ENCODE data around the gene STH. TPM values are rescaled to one million over a fixed set of nuclear protein-coding genes. Genes with fewer than 3 reads are reported as not detected.
"Not testable (repeated sequence)": the region's sequence is repeated elsewhere in the genome, so short reads cannot be mapped to it uniquely, and the experiment has no call there.

Gene STH
- total RNA-seq, 4 donors from 2014 or later: not detected

DNA sequence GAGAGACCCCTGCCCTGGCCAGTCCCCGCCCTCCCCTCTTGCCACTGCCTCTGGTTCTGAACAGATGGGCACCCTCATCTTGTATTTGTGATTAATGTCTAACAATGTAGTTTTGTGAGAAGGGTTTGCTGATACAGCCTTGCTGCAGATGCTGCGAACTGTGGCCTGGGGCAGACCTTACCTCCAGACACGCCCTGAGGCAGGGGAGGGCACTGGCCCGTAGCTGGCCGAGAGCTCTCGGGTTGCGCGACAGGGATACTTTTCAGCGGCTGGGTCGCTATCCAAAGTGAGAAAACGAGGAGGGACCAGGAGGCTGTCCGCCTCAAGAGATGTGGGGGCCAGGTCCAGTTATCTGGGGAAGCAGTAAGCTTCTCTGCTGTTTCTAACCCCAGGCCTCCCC lies 21.9 kb downstream of the STH start:
- TF ChIP-seq, protein P1, sequence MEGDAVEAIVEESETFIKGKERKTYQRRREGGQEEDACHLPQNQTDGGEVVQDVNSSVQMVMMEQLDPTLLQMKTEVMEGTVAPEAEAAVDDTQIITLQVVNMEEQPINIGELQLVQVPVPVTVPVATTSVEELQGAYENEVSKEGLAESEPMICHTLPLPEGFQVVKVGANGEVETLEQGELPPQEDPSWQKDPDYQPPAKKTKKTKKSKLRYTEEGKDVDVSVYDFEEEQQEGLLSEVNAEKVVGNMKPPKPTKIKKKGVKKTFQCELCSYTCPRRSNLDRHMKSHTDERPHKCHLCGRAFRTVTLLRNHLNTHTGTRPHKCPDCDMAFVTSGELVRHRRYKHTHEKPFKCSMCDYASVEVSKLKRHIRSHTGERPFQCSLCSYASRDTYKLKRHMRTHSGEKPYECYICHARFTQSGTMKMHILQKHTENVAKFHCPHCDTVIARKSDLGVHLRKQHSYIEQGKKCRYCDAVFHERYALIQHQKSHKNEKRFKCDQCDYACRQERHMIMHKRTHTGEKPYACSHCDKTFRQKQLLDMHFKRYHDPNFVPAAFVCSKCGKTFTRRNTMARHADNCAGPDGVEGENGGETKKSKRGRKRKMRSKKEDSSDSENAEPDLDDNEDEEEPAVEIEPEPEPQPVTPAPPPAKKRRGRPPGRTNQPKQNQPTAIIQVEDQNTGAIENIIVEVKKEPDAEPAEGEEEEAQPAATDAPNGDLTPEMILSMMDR (IDR thresholded peaks at IDR 0.05): no peak
- no peak for TF ChIP-seq POLR2A (IDR thresholded peaks at IDR 0.05)
- no peak for DNase-seq
- WGBS, 2 donors: 87 to 92% methylated on average over 3 to 5 of the region's 12 CpGs
- Histone ChIP-seq H3K27ac (peak overlapping the region in 1 of 4 donors; percentile 42), H3K36me3 (peaks cover 0 to 49% (median under 1%) of the 10 kb centered on the region in 3 donors), H3K9me3 (no peaks in the 10 kb centered on the region), H3K4me1 (peaks cover 0 to 17% (median 0%) of the 10 kb centered on the region in 3 donors), H3K4me3 (no peak overlapping the region), H3K27me3 (no peaks in the 10 kb centered on the region)
- intact Hi-C loops (cut with DNase I): no loop called here

DNA sequence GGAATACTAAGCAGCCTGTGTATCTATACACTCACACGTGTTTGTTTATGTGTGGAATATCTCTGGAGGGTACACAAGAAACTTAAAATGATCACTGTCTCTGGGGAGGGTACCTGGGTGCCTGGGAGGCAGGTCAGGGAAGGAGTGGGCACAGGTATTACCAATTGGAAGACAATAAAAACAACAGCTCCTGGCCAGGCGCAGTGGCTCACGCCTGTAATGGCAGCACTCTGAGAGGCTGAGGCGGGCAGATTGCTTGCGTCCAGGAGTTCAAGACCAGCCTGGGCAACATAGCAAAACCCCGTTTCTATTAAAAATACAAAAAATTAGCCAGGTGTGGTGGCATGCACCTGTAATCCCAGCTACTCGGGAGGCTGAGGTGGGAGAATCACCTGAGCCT lies 24.3 kb downstream of the STH start:
- WGBS, 2 donors: 67 to 88% methylated on average over 1 to 7 of the region's 7 CpGs
- H3K4me3 ChIP-seq; H3K27ac ChIP-seq; intact Hi-C loops (cut with DNase I); DNase-seq; H3K9me3 ChIP-seq; H3K27me3 ChIP-seq: not testable (repeated sequence)
- Histone ChIP-seq H3K4me1 (peaks cover 0 to 24% (median 0%) of the 10 kb centered on the region in 3 donors), H3K36me3 (peaks cover 7 to 73% (median 10%) of the 10 kb centered on the region in 3 donors)

DNA sequence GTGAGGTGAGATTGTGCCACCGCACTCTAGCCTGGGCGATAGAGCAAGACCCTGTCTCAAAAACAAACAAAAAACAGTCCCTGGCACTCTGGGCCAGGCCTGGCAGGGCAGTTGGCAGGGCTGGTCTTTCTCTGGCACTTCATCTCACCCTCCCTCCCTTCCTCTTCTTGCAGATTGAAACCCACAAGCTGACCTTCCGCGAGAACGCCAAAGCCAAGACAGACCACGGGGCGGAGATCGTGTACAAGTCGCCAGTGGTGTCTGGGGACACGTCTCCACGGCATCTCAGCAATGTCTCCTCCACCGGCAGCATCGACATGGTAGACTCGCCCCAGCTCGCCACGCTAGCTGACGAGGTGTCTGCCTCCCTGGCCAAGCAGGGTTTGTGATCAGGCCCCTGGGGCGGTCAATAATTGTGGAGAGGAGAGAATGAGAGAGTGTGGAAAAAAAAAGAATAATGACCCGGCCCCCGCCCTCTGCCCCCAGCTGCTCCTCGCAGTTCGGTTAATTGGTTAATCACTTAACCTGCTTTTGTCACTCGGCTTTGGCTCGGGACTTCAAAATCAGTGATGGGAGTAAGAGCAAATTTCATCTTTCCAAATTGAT lies 24.8 kb downstream of the STH start:
- TF ChIP-seq, protein P1 (IDR thresholded peaks at IDR 0.05): no peak
- TF ChIP-seq POLR2A (IDR thresholded peaks at IDR 0.05): no peak
- Histone ChIP-seq H3K4me1 (peaks cover 0 to 29% (median 0%) of the 10 kb centered on the region in 3 donors), H3K9me3 (no peaks in the 10 kb centered on the region), H3K4me3 (no peak overlapping the region), H3K27me3 (no peaks in the 10 kb centered on the region), H3K27ac (no peak overlapping the region), H3K36me3 (peaks cover 7 to 78% (median 13%) of the 10 kb centered on the region in 3 donors)
- WGBS, 2 donors: 83 to 87% methylated on average over 13 to 17 of the region's 24 CpGs
- intact Hi-C loops (cut with DNase I): no loop called here
- no peak for DNase-seq

DNA sequence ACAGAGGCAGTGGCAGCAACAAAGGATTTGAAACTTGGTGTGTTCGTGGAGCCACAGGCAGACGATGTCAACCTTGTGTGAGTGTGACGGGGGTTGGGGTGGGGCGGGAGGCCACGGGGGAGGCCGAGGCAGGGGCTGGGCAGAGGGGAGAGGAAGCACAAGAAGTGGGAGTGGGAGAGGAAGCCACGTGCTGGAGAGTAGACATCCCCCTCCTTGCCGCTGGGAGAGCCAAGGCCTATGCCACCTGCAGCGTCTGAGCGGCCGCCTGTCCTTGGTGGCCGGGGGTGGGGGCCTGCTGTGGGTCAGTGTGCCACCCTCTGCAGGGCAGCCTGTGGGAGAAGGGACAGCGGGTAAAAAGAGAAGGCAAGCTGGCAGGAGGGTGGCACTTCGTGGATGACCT lies 25.5 kb downstream of the STH start:
- no peak for DNase-seq
- no peak overlapping the region for H3K4me3 ChIP-seq
- H3K4me1 ChIP-seq: peaks cover 0 to 26% (median 0%) of the 10 kb centered on the region in 3 donors
- no peak overlapping the region for H3K27ac ChIP-seq
- intact Hi-C loops (cut with DNase I): no loop called here
- H3K9me3 ChIP-seq: no peaks in the 10 kb centered on the region
- H3K27me3 ChIP-seq: no peaks in the 10 kb centered on the region
- 79 to 85% methylated on average over 12 to 14 of the region's 14 CpGs for WGBS, 2 donors
- no peak for TF ChIP-seq POLR2A (IDR thresholded peaks at IDR 0.05)
- TF ChIP-seq, protein P1 (IDR thresholded peaks at IDR 0.05): no peak
- H3K36me3 ChIP-seq: peaks cover 7 to 85% (median 13%) of the 10 kb centered on the region in 3 donors

DNA sequence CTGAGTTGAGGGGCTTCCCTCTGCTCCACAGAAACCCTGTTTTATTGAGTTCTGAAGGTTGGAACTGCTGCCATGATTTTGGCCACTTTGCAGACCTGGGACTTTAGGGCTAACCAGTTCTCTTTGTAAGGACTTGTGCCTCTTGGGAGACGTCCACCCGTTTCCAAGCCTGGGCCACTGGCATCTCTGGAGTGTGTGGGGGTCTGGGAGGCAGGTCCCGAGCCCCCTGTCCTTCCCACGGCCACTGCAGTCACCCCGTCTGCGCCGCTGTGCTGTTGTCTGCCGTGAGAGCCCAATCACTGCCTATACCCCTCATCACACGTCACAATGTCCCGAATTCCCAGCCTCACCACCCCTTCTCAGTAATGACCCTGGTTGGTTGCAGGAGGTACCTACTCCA lies 26.0 kb downstream of the STH start:
- Histone ChIP-seq H3K9me3 (no peaks in the 10 kb centered on the region), H3K27ac (peak overlapping the region in 1 of 4 donors; percentile 2), H3K4me1 (peaks cover 0 to 21% (median 0%) of the 10 kb centered on the region in 3 donors), H3K36me3 (peaks cover 7 to 89% (median 13%) of the 10 kb centered on the region in 3 donors), H3K4me3 (no peak overlapping the region), H3K27me3 (no peaks in the 10 kb centered on the region)
- whole genome bisulfite sequencing, 2 donors: 76 to 94% methylated on average over 6 to 9 of the region's 10 CpGs
- TF ChIP-seq, protein P1 (IDR thresholded peaks at IDR 0.05): no peak
- TF ChIP-seq POLR2A (IDR thresholded peaks at IDR 0.05): no peak
- intact Hi-C loops (cut with DNase I): no loop called here
- DNase-seq: no peak
